IMR-90 (cell line): ENCODE measurements around the gene NIPAL1. TPM values are rescaled to one million over a fixed set of nuclear protein-coding genes. Genes with fewer than 3 reads are reported as not detected.

Source experiments
- ATAC-seq: fragments of 200-7000 bp; cut with Tn5 transposase; 2 replicates; pipeline ENCODE4 v1.9.1; 2020; ENCODE audit warnings: low read depth, mild to moderate bottlenecking, moderate library complexity
- BruUV-seq: library from RNA; stranded (reverse); fragments of 400-500 nt; replicated peaks from 2 replicates; lab custom pipeline; 2021; lab: Mats Ljungman, UMichigan
- CTCF ChIA-PET: fragments of 300-600 bp; formaldehyde crosslinking; extraction: SDS; loops from one replicate; lab custom pipeline; 2021; ENCODE audit warnings: antibody characterized with exemption; lab: Yijun Ruan, JAX
- POLR2A ChIA-PET: fragments of 300-600 bp; sonication (Branson Sonifier 250); formaldehyde crosslinking; loops from one replicate; lab custom pipeline; 2022; ENCODE audit warnings: antibody characterized with exemption; ENCODE audit not compliant: unreplicated experiment; lab: Charles Lee
- DNase-seq: peaks from one replicate; pipeline ENCODE4 v3.0.0; 2013
- H2AFZ ChIP-seq: replicated peaks from 2 replicates; pipeline ENCODE3; 2013; ENCODE audit warnings: low read length, mild to moderate bottlenecking; ENCODE audit not compliant: poor library complexity
- H2AK5ac ChIP-seq: 2 replicates; pipeline ENCODE4 v1.6.1; 2013; ENCODE audit warnings: low read depth, low read length, inconsistent platforms
- H2AK9ac ChIP-seq: replicated peaks from 2 replicates; pipeline ENCODE3; 2013; ENCODE audit warnings: mild to moderate bottlenecking, low read depth, low read length, moderate library complexity; ENCODE audit not compliant: poor library complexity
- H2BK120ac ChIP-seq: 2 replicates; pipeline ENCODE4 v1.6.1; 2013; ENCODE audit warnings: low read depth, low read length, inconsistent platforms
- H2BK15ac ChIP-seq: 3 replicates; pipeline ENCODE4 v1.6.1; 2013; ENCODE audit warnings: low read depth, low read length, inconsistent platforms
- H2BK20ac ChIP-seq: 2 replicates; pipeline ENCODE4 v1.6.1; 2013; ENCODE audit warnings: low read depth, mild to moderate bottlenecking, inconsistent platforms, low read length, moderate library complexity
- H2BK5ac ChIP-seq: 2 replicates; pipeline ENCODE4 v1.6.1; 2013; ENCODE audit warnings: mild to moderate bottlenecking, low read depth, low read length, inconsistent platforms; ENCODE audit not compliant: poor library complexity, severe bottlenecking
- H3K14ac ChIP-seq: replicated peaks from 2 replicates; pipeline ENCODE4 v1.6.1; 2013; ENCODE audit warnings: low read depth, low read length, inconsistent platforms
- H3K18ac ChIP-seq: 2 replicates; pipeline ENCODE4 v1.6.1; 2013; ENCODE audit warnings: low read depth, low read length, control low read depth
- H3K23ac ChIP-seq: 2 replicates; pipeline ENCODE4 v1.6.1; 2013; ENCODE audit warnings: low read depth, low read length, inconsistent platforms
- H3K27ac ChIP-seq: 2 replicates; pipeline ENCODE4 v1.5.1; 2013; ENCODE audit warnings: mild to moderate bottlenecking, control low read depth, low read length; ENCODE audit not compliant: insufficient read depth
- H3K27me3 ChIP-seq: 2 replicates; pipeline ENCODE4 v1.6.1; 2013; ENCODE audit warnings: low read length; ENCODE audit not compliant: control insufficient read depth, insufficient read depth
- H3K36me3 ChIP-seq: 2 replicates; pipeline ENCODE4 v1.6.1; 2013; ENCODE audit warnings: low read length, mixed read lengths; ENCODE audit not compliant: control insufficient read depth, insufficient read depth
- H3K4ac ChIP-seq: 2 replicates; pipeline ENCODE4 v1.6.1; 2013; ENCODE audit warnings: low read depth, low read length, inconsistent platforms
- H3K4me1 ChIP-seq: 2 replicates; pipeline ENCODE4 v1.6.1; 2013; ENCODE audit warnings: low read length, mixed read lengths; ENCODE audit not compliant: control insufficient read depth, insufficient read depth
- H3K4me2 ChIP-seq: 2 replicates; pipeline ENCODE4 v1.6.1; 2013; ENCODE audit warnings: low read depth, mild to moderate bottlenecking, control low read depth, low read length, moderate library complexity
- H3K4me3 ChIP-seq: 2 replicates; pipeline ENCODE4 v1.5.1; 2013; ENCODE audit warnings: low read depth, mild to moderate bottlenecking, control low read depth, low read length, moderate library complexity; ENCODE audit not compliant: insufficient read depth
- H3K56ac ChIP-seq: 2 replicates; pipeline ENCODE4 v1.6.1; 2013; ENCODE audit warnings: low read length, inconsistent platforms; ENCODE audit not compliant: insufficient read depth; ENCODE audit errors: extremely low read depth
- H3K79me1 ChIP-seq, 2 experiments: 2 replicates each; pipeline ENCODE4 v1.6.1; 2013; ENCODE audit warnings: low read length in 2 of 2, inconsistent platforms in 1 of 2, low read depth in 1 of 2
- H3K9ac ChIP-seq: 2 replicates; pipeline ENCODE4 v1.6.1; 2013; ENCODE audit warnings: low read depth, low read length, control low read depth
- H3K9me1 ChIP-seq: 2 replicates; pipeline ENCODE4 v1.6.1; 2013; ENCODE audit warnings: low read length, inconsistent platforms; ENCODE audit not compliant: insufficient read depth
- H3K9me3 ChIP-seq: 2 replicates; pipeline ENCODE4 v1.6.1; 2013; ENCODE audit warnings: low read length; ENCODE audit not compliant: control insufficient read depth, insufficient read depth
- H4K20me1 ChIP-seq: 2 replicates; pipeline ENCODE4 v1.6.1; 2013; ENCODE audit warnings: low read length, inconsistent platforms; ENCODE audit not compliant: insufficient read depth
- H4K5ac ChIP-seq: 2 replicates; pipeline ENCODE4 v1.6.1; 2013; ENCODE audit warnings: mild to moderate bottlenecking, low read depth, low read length, control low read depth
- H4K8ac ChIP-seq, 2 experiments: 2 replicates each; pipeline ENCODE4 v1.6.1; 2013; ENCODE audit warnings: low read depth in 2 of 2, low read length in 2 of 2, control low read depth in 1 of 2, inconsistent platforms in 1 of 2
- H4K91ac ChIP-seq: 2 replicates; pipeline ENCODE4 v1.6.1; 2013; ENCODE audit warnings: low read depth, low read length, inconsistent platforms; ENCODE audit not compliant: insufficient read depth
- BHLHE40 ChIP-seq: fragments of 150-350 bp; IDR thresholded peaks from 2 replicates; pipeline ENCODE4 v1.6.1; 2016; ENCODE audit warnings: mild to moderate bottlenecking, low read depth, low read length
- CEBPB ChIP-seq: IDR thresholded peaks from 2 replicates; pipeline ENCODE4 v1.6.1; 2012; ENCODE audit warnings: low read depth, low read length, improper control_type of control experiment
- CHD1 ChIP-seq: IDR thresholded peaks from 2 replicates; pipeline ENCODE4 v1.6.1; 2012; ENCODE audit warnings: low read depth, low read length, improper control_type of control experiment
- FOS ChIP-seq: fragments of 150-350 bp; IDR thresholded peaks from 2 replicates; pipeline ENCODE4 v1.6.1; 2016; ENCODE audit warnings: low read depth, low read length
- MXI1 ChIP-seq: IDR thresholded peaks from 2 replicates; pipeline ENCODE4 v1.6.1; 2012; ENCODE audit warnings: low read depth, mild to moderate bottlenecking, low read length, moderate library complexity, borderline replicate concordance
- WGBS, 2 experiments: methylation state at CpG; one replicate each; pipeline versions ENCODE4 v1.1.5 to v1.1.7; 2013; ENCODE audit warnings: missing lambda C conversion rate in 2 of 2; ENCODE audit not compliant: insufficient read length in 1 of 2; ENCODE audit errors: extremely low coverage in 2 of 2; 5-methylcytosine and 5-hydroxymethylcytosine counted together
- dilution Hi-C: fragments of 300-500 bp; cut with HindIII; formaldehyde crosslinking; loops from one replicate; pipeline ENCODE4 v1.14.3; 2018; ENCODE audit warnings: low sequenced_read_pairs; ENCODE audit not compliant: unreplicated experiment
- in situ Hi-C: fragments of 300-500 bp; cut with MboI; formaldehyde crosslinking; loops from 3 replicates; pipeline ENCODE4 v1.14.3; 2019; ENCODE audit warnings: low sequenced_read_pairs, inconsistent platforms, mixed read lengths
- intact Hi-C: fragments of 100-400 bp; cut with micrococcal nuclease; formaldehyde crosslinking; loops from 2 replicates; pipeline ENCODE4 v1.10.0; 2022
- polyA plus RNA-seq, 3 experiments: library from polyadenylated mRNA; depleted of rRNA; stranded (reverse); fragments of >200 nt; gene quantifications; 2 replicates each; pipeline ENCODE4 v1.2.3, GENCODE V29; 2012; ENCODE audit warnings: low replicate concordance in 1 of 3
- total RNA-seq: library from RNA; depleted of rRNA; stranded (reverse); fragments of >200 nt; gene quantifications from 2 replicates; pipeline ENCODE4 v1.2.3, GENCODE V29; 2012

The NIPAL1 gene
- total and polyA plus RNA-seq, 2 of the 4 experiments (the other 2 are of a cell fraction), result 0.89 to 1.1 TPM

DNA sequence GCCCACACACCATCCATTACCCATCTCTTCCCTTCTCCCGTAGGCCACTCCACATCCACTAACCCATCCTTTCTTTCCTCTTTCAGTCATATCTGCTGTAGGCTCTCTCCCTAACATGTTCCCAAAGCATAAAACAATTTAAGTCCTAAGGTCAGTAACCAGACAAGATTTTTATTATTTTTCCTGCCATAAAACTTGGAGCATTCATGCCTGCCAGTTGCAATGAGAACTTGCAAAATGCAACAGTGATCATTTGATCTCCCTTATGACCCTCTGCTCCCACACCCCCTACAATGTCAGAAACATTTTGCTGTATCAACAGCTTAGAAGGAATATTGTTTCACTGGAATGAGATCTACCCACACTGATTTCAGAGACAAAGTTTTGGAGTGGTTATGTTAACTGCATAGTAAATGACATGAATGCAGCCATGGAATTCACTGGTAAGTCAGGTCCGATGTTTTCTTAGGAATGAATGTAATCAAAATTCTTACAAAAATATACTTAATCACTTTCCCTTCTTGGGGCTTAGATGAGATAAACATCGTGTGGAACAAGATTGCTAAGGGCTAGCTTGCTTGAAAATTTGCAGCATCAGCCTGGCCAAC lies 5.7 kb downstream of the NIPAL1 start:
- H3K56ac ChIP-seq, result no peak overlapping the region
- WGBS, 2 experiments, result 67% methylated on average over 1 of the region's 3 CpGs; no CpG with 5 or more reads in 1 of the 2 experiments
- H2AFZ ChIP-seq, result no peak overlapping the region
- H3K36me3 ChIP-seq, result no peaks in the 10 kb centered on the region
- ATAC-seq (peak; percentile 56), DNase-seq (peak; percentile 6)
- no peak overlapping the region for H2AK9ac ChIP-seq
- H4K20me1 ChIP-seq, result no peaks in the 10 kb centered on the region
- H3K18ac ChIP-seq, result no peak overlapping the region
- TF ChIP-seq FOS (no peak), BHLHE40 (no peak), MXI1 (no peak), CEBPB (no peak), CHD1 (no peak)
- H3K4me1 ChIP-seq, result no peaks in the 10 kb centered on the region
- no peak overlapping the region for H2BK20ac ChIP-seq
- no peak overlapping the region for H3K4me3 ChIP-seq
- no peak overlapping the region for H4K8ac ChIP-seq
- H3K9me3 ChIP-seq, result no peaks in the 10 kb centered on the region
- no peak overlapping the region for H2BK15ac ChIP-seq
- H3K23ac ChIP-seq, result no peak overlapping the region
- H3K27ac ChIP-seq, result no peak overlapping the region; the same call in 1 of the 2 replicates
- no peak overlapping the region for H3K4ac ChIP-seq
- no peak overlapping the region for H3K4me2 ChIP-seq
- H4K91ac ChIP-seq, result no peak overlapping the region
- no peak overlapping the region for H3K9ac ChIP-seq
- POLR2A ChIA-PET, result no interaction called here
- H2BK5ac ChIP-seq, result peak overlapping the region; percentile 20
- H3K27me3 ChIP-seq, result peaks cover 8% of the 10 kb centered on the region; the same call in 1 of the 2 replicates
- dilution Hi-C loops (no loop called here), intact Hi-C loops (no loop called here), in situ Hi-C loops (no loop called here)
- no peak overlapping the region for H2BK120ac ChIP-seq
- CTCF ChIA-PET, result no interaction called here
- H4K5ac ChIP-seq, result no peak overlapping the region
- H2AK5ac ChIP-seq, result no peak overlapping the region
- H3K14ac ChIP-seq, result no peak overlapping the region
- no peaks in the 10 kb centered on the region for H3K9me1 ChIP-seq
- H3K79me1 ChIP-seq, result no peaks in the 10 kb centered on the region
- no TSS peak for BruUV-seq
